PFSK-1 (cell line): ENCODE measurements around the gene SF3B3.

ENCODE experiments used
- POLR2AphosphoS5 ChIP-seq: IDR thresholded peaks from 2 replicates; pipeline ENCODE4 v1.6.1; 2012; ENCODE audit warnings: low read depth, mild to moderate bottlenecking, control low read depth, low read length, moderate library complexity
- TAF1 ChIP-seq: IDR thresholded peaks from 2 replicates; pipeline ENCODE4 v1.6.1; 2012; ENCODE audit warnings: low read length, control low read depth, borderline replicate concordance; ENCODE audit not compliant: insufficient read depth

GRCh38 chr16:70481929-70482536, 41.6 kb upstream of the SF3B3 start:
- no peak for TF ChIP-seq POLR2AphosphoS5
- TF ChIP-seq TAF1, result no peak
